OCI-M1 (cell line): ENCODE measurements around the gene CHRD.

Experiments
- DNase-seq: peaks from one replicate; lab custom pipeline; 2025; lab: John Stamatoyannopoulos, UW

Gene CHRD

GRCh38 chr3:184382326-184383032 lies 2.6 kb downstream of the CHRD start:
- no peak for DNase-seq

GRCh38 chr3:184383033-184383740 lies 3.3 kb downstream of the CHRD start:
- DNase-seq, result no peak

GRCh38 chr3:184384342-184384741 lies 4.5 kb downstream of the CHRD start:
- DNase-seq, result no peak

GRCh38 chr3:184384856-184385422 lies 5.1 kb downstream of the CHRD start:
- no peak for DNase-seq

GRCh38 chr3:184386047-184386806 lies 6.4 kb downstream of the CHRD start:
- no peak for DNase-seq

GRCh38 chr3:184387174-184387714 lies 7.4 kb downstream of the CHRD start:
- no peak for DNase-seq

GRCh38 chr3:184388164-184388935 lies 8.5 kb downstream of the CHRD start:
- DNase-seq, result no peak

GRCh38 chr3:184388936-184389230 lies 9.0 kb downstream of the CHRD start:
- no peak for DNase-seq

- no peak for DNase-seq
Measured at GRCh38 chr3:184389384-184389783, 9.5 kb downstream of the CHRD start.

GRCh38 chr3:184389935-184390528 lies 10.2 kb downstream of the CHRD start:
- DNase-seq, result no peak

- DNase-seq, result no peak
Measured at GRCh38 chr3:184391266-184391665, 11.4 kb downstream of the CHRD start.

GRCh38 chr3:184395320-184395660 lies 15.4 kb downstream of the CHRD start:
- DNase-seq, result no peak

- no peak for DNase-seq
Measured at GRCh38 chr3:184399410-184399809, 19.6 kb downstream of the CHRD start.

- DNase-seq, result peak; percentile 42
Measured at GRCh38 chr3:184405075-184406030, 25.5 kb downstream of the CHRD start.

GRCh38 chr3:184409331-184409926 lies 29.6 kb downstream of the CHRD start:
- DNase-seq, result no peak

- no peak for DNase-seq
Measured at GRCh38 chr3:184409946-184410500, 30.2 kb downstream of the CHRD start.

- no peak for DNase-seq
Measured at GRCh38 chr3:184414418-184415202, 34.8 kb downstream of the CHRD start.

- no peak for DNase-seq
Measured at GRCh38 chr3:184415203-184415490, 35.3 kb downstream of the CHRD start.
